HEK293 (cell line): Measurements from ENCODE around the gene UCK2.

Experiments
- GLI2 ChIP-seq: fragments of 450-650 bp; formaldehyde crosslinking; IDR thresholded peaks from 2 replicates; pipeline ENCODE4; 2017; ENCODE audit warnings: missing biosample characterization, missing genetic modification characterization, low read depth, borderline replicate concordance
- MYNN ChIP-seq: fragments of 450-650 bp; formaldehyde crosslinking; IDR thresholded peaks from 2 replicates; pipeline ENCODE4 v1.5.1; 2016; ENCODE audit warnings: missing biosample characterization, missing genetic modification characterization, borderline replicate concordance
- REPIN1 ChIP-seq: fragments of 450-650 bp; formaldehyde crosslinking; IDR thresholded peaks from 2 replicates; pipeline ENCODE4 v1.5.1; 2017; ENCODE audit warnings: missing biosample characterization, missing genetic modification characterization, low read depth
- ZBTB48 ChIP-seq: fragments of 450-650 bp; formaldehyde crosslinking; IDR thresholded peaks from 2 replicates; pipeline ENCODE4 v1.5.1; 2016; ENCODE audit warnings: missing biosample characterization, missing genetic modification characterization
- ZEB2 ChIP-seq: fragments of 450-650 bp; formaldehyde crosslinking; IDR thresholded peaks from 2 replicates; pipeline ENCODE4 v1.5.1; 2016; ENCODE audit warnings: missing biosample characterization, missing genetic modification characterization
- ZFP69B ChIP-seq: fragments of 450-650 bp; formaldehyde crosslinking; IDR thresholded peaks from 2 replicates; pipeline ENCODE4 v1.5.1; 2016; ENCODE audit warnings: missing biosample characterization, missing genetic modification characterization
- ZNF202 ChIP-seq: fragments of 450-650 bp; formaldehyde crosslinking; IDR thresholded peaks from 2 replicates; pipeline ENCODE4 v1.5.1; 2016; ENCODE audit warnings: missing biosample characterization, missing genetic modification characterization, borderline replicate concordance
- ZNF335 ChIP-seq: fragments of 450-650 bp; formaldehyde crosslinking; conservative IDR thresholded peaks from 2 replicates; pipeline ENCODE4 v1.5.1; 2016; ENCODE audit warnings: missing biosample characterization, missing genetic modification characterization
- ZNF416 ChIP-seq: fragments of 450-650 bp; formaldehyde crosslinking; IDR thresholded peaks from 2 replicates; pipeline ENCODE4 v1.5.1; 2016; ENCODE audit warnings: missing biosample characterization, missing genetic modification characterization
- ZNF510 ChIP-seq: fragments of 450-650 bp; formaldehyde crosslinking; IDR thresholded peaks from 2 replicates; pipeline ENCODE4 v1.5.1; 2018; ENCODE audit warnings: mild to moderate bottlenecking, missing genetic modification characterization, missing biosample characterization; ENCODE audit not compliant: insufficient replicate concordance
- ZNF621 ChIP-seq: fragments of 450-650 bp; formaldehyde crosslinking; IDR thresholded peaks from 2 replicates; pipeline ENCODE4 v1.5.1; 2017; ENCODE audit warnings: missing biosample characterization, missing genetic modification characterization
- ZNF701 ChIP-seq: fragments of 450-650 bp; formaldehyde crosslinking; IDR thresholded peaks from 2 replicates; pipeline ENCODE4 v1.5.1; 2016; ENCODE audit warnings: missing biosample characterization, missing genetic modification characterization
- ZNF768 ChIP-seq: fragments of 450-650 bp; formaldehyde crosslinking; IDR thresholded peaks from 2 replicates; pipeline ENCODE4 v1.5.1; 2018; ENCODE audit warnings: missing biosample characterization, mild to moderate bottlenecking, missing genetic modification characterization
- ZNF843 ChIP-seq: fragments of 450-650 bp; formaldehyde crosslinking; IDR thresholded peaks from 2 replicates; pipeline ENCODE4 v1.5.1; 2016; ENCODE audit warnings: missing biosample characterization, missing genetic modification characterization
- TF ChIP-seq, protein P1 (sequence below): sonication (generic); formaldehyde crosslinking; IDR thresholded peaks from 2 replicates; pipeline ENCODE4 v1.8.1; 2022; ENCODE audit warnings: mild to moderate bottlenecking, moderate library complexity, missing genetic modification reagents
- TF ChIP-seq, protein P2 (sequence below): fragments of 450-650 bp; formaldehyde crosslinking; IDR thresholded peaks from 2 replicates; pipeline ENCODE4 v1.5.1; 2016; ENCODE audit warnings: missing biosample characterization, missing genetic modification characterization
- TF ChIP-seq, protein P3 (sequence below): fragments of 450-650 bp; formaldehyde crosslinking; IDR thresholded peaks from 2 replicates; pipeline ENCODE4; 2016; ENCODE audit warnings: missing biosample characterization, missing genetic modification characterization
- TF ChIP-seq, protein P4 (sequence below): fragments of 450-650 bp; formaldehyde crosslinking; IDR thresholded peaks from 2 replicates; pipeline ENCODE4 v1.5.1; 2016; ENCODE audit warnings: missing biosample characterization, missing genetic modification characterization
- TF ChIP-seq, protein P5 (sequence below): fragments of 450-650 bp; formaldehyde crosslinking; optimal IDR thresholded peaks from 2 replicates; pipeline ENCODE3; 2016; ENCODE audit warnings: missing biosample characterization, mild to moderate bottlenecking, missing genetic modification characterization
- TF ChIP-seq, protein P6 (sequence below): fragments of 450-650 bp; formaldehyde crosslinking; IDR thresholded peaks from 2 replicates; pipeline ENCODE4 v1.5.1; 2017; ENCODE audit warnings: missing biosample characterization, missing genetic modification characterization
- TF ChIP-seq, protein P7 (sequence below): fragments of 450-650 bp; formaldehyde crosslinking; conservative IDR thresholded peaks from 2 replicates; pipeline ENCODE4 v1.5.1; 2016; ENCODE audit warnings: low read depth, missing biosample characterization, missing genetic modification characterization
- TF ChIP-seq, protein P8 (sequence below): fragments of 450-650 bp; formaldehyde crosslinking; IDR thresholded peaks from 2 replicates; pipeline ENCODE4 v1.5.1; 2017; ENCODE audit warnings: missing biosample characterization, mild to moderate bottlenecking, missing genetic modification characterization, moderate library complexity

UCK2 gene

DNA sequence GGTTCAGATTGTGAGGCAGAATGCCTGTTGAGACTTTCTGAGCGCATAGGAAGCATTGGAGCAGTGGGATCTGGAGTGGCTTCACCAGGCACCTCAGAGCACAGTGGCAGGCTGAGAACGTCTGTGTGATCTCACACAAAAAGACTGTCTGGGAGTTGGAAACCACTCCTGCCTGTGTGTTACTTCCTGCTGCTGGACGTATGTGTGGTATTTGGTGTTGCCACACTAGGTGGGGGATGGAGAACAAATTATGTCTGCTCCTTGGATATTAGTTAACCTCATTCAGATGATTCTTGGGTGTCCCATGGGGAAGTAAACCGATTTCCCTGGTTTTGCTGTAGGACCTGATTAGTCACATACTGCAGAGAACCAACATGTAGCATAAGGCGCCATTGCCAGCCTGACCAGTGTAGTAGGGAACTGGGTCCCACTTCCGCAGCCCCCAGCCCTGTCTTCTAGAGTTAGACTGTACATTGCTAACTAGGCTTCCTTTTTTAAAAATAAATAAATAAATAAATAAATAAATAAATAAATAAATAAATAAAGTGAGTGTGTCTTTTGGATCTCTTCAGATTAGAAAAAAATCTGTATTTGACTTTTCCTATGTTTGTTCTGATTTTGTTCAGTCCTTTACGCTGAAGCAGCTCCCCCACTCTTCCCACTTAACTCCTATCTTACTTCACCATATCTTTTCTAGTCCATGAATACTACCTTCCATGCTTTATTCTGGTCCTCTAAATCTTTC is 26.9 kb downstream of the UCK2 start (continued):
- TF ChIP-seq, protein P1, sequence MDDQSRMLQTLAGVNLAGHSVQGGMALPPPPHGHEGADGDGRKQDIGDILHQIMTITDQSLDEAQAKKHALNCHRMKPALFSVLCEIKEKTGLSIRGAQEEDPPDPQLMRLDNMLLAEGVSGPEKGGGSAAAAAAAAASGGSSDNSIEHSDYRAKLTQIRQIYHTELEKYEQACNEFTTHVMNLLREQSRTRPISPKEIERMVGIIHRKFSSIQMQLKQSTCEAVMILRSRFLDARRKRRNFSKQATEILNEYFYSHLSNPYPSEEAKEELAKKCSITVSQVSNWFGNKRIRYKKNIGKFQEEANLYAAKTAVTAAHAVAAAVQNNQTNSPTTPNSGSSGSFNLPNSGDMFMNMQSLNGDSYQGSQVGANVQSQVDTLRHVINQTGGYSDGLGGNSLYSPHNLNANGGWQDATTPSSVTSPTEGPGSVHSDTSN (CRISPR knock-in tag) = no peak
- TF ChIP-seq ZNF768 (peak; percentile 15; the same call in 1 of the 2 replicates), ZNF202 (peak; percentile 91; the same call in 1 of the 2 replicates), ZBTB48 (tag by site-specific recombination) (no peak), ZNF335 (no peak), ZNF621 (tag by site-specific recombination) (no peak), ZNF510 (tag by site-specific recombination) (peak; percentile 94), GLI2 (peak; percentile 43; the same call in 1 of the 2 replicates), ZNF416 (tag by site-specific recombination) (no peak), ZNF701 (tag by site-specific recombination) (no peak), ZFP69B (tag by site-specific recombination) (no peak), ZEB2 (no peak), ZNF843 (tag by site-specific recombination) (no peak), REPIN1 (tag by site-specific recombination) (no peak), MYNN (tag by site-specific recombination) (no peak)
- TF ChIP-seq, protein P2, sequence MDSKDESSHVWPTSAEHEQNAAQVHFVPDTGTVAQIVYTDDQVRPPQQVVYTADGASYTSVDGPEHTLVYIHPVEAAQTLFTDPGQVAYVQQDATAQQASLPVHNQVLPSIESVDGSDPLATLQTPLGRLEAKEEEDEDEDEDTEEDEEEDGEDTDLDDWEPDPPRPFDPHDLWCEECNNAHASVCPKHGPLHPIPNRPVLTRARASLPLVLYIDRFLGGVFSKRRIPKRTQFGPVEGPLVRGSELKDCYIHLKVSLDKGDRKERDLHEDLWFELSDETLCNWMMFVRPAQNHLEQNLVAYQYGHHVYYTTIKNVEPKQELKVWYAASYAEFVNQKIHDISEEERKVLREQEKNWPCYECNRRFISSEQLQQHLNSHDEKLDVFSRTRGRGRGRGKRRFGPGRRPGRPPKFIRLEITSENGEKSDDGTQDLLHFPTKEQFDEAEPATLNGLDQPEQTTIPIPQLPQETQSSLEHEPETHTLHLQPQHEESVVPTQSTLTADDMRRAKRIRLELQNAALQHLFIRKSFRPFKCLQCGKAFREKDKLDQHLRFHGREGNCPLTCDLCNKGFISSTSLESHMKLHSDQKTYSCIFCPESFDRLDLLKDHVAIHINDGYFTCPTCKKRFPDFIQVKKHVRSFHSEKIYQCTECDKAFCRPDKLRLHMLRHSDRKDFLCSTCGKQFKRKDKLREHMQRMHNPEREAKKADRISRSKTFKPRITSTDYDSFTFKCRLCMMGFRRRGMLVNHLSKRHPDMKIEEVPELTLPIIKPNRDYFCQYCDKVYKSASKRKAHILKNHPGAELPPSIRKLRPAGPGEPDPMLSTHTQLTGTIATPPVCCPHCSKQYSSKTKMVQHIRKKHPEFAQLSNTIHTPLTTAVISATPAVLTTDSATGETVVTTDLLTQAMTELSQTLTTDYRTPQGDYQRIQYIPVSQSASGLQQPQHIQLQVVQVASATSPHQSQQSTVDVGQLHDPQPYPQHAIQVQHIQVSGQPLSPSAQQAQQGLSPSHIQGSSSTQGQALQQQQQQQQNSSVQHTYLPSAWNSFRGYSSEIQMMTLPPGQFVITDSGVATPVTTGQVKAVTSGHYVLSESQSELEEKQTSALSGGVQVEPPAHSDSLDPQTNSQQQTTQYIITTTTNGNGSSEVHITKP = no peak
- TF ChIP-seq, protein P3, sequence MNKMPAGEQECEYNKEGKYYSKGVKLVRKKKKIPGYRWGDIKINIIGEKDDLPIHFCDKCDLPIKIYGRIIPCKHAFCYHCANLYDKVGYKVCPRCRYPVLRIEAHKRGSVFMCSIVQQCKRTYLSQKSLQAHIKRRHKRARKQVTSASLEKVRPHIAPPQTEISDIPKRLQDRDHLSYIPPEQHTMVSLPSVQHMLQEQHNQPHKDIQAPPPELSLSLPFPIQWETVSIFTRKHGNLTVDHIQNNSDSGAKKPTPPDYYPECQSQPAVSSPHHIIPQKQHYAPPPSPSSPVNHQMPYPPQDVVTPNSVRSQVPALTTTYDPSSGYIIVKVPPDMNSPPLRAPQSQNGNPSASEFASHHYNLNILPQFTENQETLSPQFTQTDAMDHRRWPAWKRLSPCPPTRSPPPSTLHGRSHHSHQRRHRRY (tag by site-specific recombination) = no peak
- TF ChIP-seq, protein P4, sequence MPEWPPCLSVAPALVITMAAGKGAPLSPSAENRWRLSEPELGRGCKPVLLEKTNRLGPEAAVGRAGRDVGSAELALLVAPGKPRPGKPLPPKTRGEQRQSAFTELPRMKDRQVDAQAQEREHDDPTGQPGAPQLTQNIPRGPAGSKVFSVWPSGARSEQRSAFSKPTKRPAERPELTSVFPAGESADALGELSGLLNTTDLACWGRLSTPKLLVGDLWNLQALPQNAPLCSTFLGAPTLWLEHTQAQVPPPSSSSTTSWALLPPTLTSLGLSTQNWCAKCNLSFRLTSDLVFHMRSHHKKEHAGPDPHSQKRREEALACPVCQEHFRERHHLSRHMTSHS (tag by site-specific recombination) = no peak
- TF ChIP-seq, protein P5, sequence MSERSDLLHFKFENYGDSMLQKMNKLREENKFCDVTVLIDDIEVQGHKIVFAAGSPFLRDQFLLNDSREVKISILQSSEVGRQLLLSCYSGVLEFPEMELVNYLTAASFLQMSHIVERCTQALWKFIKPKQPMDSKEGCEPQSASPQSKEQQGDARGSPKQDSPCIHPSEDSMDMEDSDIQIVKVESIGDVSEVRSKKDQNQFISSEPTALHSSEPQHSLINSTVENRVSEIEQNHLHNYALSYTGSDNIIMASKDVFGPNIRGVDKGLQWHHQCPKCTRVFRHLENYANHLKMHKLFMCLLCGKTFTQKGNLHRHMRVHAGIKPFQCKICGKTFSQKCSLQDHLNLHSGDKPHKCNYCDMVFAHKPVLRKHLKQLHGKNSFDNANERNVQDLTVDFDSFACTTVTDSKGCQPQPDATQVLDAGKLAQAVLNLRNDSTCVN (tag by site-specific recombination) = no peak
- TF ChIP-seq, protein P6, sequence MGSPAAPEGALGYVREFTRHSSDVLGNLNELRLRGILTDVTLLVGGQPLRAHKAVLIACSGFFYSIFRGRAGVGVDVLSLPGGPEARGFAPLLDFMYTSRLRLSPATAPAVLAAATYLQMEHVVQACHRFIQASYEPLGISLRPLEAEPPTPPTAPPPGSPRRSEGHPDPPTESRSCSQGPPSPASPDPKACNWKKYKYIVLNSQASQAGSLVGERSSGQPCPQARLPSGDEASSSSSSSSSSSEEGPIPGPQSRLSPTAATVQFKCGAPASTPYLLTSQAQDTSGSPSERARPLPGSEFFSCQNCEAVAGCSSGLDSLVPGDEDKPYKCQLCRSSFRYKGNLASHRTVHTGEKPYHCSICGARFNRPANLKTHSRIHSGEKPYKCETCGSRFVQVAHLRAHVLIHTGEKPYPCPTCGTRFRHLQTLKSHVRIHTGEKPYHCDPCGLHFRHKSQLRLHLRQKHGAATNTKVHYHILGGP (tag by site-specific recombination) = no peak
- TF ChIP-seq, protein P7, sequence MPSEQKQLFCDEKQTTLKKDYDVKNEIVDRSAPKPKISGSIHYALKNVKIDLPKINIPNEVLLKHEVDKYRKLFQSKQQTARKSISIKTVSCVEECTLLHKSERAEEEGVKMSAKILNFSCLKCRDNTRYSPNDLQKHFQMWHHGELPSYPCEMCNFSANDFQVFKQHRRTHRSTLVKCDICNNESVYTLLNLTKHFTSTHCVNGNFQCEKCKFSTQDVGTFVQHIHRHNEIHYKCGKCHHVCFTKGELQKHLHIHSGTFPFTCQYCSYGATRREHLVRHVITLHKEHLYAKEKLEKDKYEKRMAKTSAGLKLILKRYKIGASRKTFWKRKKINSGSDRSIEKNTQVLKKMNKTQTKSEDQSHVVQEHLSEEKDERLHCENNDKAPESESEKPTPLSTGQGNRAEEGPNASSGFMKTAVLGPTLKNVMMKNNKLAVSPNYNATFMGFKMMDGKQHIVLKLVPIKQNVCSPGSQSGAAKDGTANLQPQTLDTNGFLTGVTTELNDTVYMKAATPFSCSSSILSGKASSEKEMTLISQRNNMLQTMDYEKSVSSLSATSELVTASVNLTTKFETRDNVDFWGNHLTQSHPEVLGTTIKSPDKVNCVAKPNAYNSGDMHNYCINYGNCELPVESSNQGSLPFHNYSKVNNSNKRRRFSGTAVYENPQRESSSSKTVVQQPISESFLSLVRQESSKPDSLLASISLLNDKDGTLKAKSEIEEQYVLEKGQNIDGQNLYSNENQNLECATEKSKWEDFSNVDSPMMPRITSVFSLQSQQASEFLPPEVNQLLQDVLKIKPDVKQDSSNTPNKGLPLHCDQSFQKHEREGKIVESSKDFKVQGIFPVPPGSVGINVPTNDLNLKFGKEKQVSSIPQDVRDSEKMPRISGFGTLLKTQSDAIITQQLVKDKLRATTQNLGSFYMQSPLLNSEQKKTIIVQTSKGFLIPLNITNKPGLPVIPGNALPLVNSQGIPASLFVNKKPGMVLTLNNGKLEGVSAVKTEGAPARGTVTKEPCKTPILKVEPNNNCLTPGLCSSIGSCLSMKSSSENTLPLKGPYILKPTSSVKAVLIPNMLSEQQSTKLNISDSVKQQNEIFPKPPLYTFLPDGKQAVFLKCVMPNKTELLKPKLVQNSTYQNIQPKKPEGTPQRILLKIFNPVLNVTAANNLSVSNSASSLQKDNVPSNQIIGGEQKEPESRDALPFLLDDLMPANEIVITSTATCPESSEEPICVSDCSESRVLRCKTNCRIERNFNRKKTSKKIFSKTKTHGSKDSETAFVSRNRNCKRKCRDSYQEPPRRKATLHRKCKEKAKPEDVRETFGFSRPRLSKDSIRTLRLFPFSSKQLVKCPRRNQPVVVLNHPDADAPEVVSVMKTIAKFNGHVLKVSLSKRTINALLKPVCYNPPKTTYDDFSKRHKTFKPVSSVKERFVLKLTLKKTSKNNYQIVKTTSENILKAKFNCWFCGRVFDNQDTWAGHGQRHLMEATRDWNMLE = peak; percentile 96
- TF ChIP-seq, protein P8, sequence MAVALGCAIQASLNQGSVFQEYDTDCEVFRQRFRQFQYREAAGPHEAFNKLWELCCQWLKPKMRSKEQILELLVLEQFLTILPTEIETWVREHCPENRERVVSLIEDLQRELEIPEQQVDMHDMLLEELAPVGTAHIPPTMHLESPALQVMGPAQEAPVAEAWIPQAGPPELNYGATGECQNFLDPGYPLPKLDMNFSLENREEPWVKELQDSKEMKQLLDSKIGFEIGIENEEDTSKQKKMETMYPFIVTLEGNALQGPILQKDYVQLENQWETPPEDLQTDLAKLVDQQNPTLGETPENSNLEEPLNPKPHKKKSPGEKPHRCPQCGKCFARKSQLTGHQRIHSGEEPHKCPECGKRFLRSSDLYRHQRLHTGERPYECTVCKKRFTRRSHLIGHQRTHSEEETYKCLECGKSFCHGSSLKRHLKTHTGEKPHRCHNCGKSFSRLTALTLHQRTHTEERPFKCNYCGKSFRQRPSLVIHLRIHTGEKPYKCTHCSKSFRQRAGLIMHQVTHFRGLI = no peak
